ENCODE measurements around the gene PLA2G6.
"Not testable (repeated sequence)": the region's sequence is repeated elsewhere in the genome, so short reads cannot be mapped to it uniquely, and the experiment has no call there.

Gene PLA2G6

GRCh38 chr22:38081941-38082828, 99.4 kb downstream of the PLA2G6 start:
- DNase-seq = no peak

GRCh38 chr22:38081636-38081940, 100.0 kb downstream of the PLA2G6 start:
- no peak for DNase-seq

- no peak for DNase-seq
Measured at GRCh38 chr22:38080850-38081635, 100.6 kb downstream of the PLA2G6 start.

- DNase-seq = no peak
Measured at GRCh38 chr22:38080474-38080849, 101.2 kb downstream of the PLA2G6 start.

DNA sequence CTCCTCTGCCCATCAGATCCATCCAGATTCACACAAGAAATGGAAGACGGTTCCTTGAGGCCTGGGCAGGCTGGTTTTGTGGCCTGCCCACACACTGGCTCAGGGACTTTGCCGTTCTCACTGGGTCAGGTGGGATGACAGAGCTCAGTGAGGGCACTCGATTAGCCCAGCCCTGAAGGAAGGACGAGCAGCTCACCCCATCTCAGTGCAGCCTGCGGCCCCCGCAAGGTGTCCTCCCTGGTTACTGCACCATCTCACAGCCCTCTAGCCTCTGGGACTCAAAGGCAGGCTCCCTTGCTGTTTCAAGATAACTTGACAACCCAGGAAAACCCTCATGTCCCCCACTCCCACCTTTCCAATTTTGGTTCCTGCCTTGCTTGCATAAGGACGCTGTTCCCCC, 101.8 kb downstream of the PLA2G6 start:
- DNase-seq = no peak

DNA sequence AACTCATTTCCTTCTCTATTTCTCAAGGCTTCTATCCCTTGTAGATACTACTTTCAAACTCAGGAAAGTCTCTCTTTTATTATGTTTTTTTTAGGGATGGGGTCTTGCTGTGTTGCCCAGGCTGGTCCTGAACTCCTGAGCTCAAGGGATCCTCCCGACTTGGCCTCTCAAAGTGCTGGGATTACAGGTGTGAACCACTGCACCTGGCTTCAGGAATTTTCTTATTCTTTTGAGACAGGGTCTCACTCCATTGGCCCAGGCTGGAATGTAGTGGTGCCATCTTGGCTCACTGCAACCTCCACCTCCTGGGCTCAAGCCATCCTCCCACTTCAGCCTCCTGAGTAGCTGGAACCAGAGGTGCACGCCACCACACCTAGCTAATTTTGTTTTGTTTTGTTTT, 102.4 kb downstream of the PLA2G6 start:
- not testable (repeated sequence) for DNase-seq

DNA sequence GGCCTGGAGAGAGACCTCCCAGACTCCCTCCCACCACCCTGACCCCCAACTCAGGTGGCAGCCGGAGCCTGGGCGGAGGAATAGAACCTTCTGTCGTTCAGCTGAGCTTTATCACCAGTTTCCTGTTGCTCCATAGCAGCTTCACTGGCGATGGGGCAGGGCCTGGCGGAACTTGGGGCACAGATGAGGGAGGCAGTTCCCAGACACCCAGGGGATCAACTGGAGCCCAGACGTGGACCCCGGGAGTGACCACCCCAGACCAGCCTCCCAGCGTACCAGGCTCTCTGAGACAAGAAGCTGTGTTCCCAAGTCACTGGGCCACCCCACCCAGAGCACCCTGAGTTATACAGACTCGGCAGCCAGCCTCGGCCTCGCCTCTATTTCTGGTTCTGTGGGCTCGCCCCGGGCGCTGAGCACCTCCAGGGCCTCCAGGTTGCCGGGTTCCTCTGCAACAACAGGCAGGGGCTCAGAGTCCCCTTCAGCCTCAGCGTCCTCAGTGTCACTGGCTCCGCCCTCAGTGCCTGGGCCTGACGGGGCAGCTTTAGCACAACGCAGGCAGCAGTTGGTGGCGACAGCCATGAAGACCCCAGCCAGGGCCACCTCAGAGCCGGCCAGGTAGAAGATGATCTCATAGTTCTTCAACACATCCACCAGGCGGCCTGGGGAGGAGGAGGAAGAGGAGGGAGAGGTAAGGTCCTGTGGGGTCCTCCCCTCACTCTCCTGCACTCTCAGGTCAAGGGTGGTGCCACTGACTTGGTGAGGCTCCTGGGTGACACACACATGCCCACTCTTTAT, 103.4 kb downstream of the PLA2G6 start:
- DNase-seq = no peak

DNA sequence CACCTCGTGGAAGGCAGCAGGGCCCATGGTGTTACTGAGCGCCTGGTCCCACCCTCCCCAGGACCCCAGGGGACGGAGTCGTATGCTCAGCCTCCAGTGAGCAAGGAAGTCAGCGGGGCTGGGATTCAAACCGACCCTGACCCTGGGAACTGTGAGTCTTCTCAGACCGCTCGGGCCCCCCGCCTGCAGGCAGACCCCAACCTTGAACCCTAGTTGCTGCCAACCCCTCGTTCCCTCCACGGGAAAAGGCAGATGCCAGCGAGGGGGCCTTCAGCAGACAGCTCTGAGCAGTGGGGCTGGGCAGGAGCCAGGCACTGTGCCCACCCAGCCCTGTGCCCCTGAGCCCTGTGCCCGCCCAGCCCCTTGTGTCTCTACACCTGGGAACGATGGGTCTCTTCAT, 104.0 kb downstream of the PLA2G6 start:
- DNase-seq = no peak

- DNase-seq = no peak
Measured at GRCh38 chr22:38077096-38077495, 104.5 kb downstream of the PLA2G6 start.

- no peak for DNase-seq
Measured at GRCh38 chr22:38075961-38076360, 105.7 kb downstream of the PLA2G6 start.

- no peak for DNase-seq
Measured at GRCh38 chr22:38075105-38075825, 106.4 kb downstream of the PLA2G6 start.

DNA sequence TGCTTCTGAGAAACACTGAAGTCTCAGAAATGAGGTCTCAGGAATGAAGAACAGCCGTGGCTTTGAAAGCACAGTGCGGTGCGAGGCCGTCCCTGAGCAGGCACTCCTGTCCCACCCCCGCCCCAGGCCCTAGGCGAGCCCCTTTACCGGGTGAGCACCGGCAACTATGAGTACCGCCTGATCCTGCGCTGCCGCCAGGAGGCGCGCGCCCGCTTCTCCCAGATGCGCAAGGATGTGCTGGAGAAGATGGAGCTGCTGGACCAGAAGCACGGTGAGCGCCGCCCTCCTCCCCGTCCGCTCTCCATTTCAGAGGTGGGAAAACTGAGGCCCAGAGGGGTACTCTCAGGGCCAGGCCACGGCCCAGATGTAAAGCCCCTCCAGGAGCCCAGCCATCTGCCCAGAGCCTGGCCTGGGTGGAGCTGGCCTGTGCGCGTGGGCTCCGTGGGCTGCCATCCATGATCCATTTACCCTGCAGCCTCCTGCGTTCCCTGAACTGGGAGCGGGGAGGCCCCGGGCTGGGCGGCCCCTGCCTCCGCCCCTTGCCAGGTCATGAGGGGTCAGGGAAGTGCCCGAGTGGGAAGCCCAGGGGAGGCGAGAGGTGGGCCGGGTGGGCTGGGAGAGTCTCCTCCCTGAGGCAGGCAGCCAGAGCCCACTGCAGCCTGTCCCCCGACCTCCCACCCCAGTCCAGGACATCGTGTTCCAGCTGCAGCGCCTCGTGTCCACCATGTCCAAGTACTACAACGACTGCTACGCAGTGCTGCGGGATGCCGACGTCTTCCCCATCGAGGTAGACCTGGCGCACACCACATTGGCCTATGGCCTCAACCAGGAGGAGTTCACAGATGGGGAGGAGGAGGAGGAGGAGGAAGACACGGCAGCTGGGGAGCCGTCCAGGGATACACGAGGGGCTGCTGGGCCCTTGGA, 107.2 kb downstream of the PLA2G6 start:
- DNase-seq = no peak

GRCh38 chr22:38073150-38074130, 108.2 kb downstream of the PLA2G6 start:
- no peak for DNase-seq

GRCh38 chr22:38072322-38073149, 109.1 kb downstream of the PLA2G6 start:
- DNase-seq = no peak

GRCh38 chr22:38071421-38072321, 110.0 kb downstream of the PLA2G6 start:
- DNase-seq = no peak

GRCh38 chr22:38070250-38070921, 111.2 kb downstream of the PLA2G6 start:
- DNase-seq = no peak

DNA sequence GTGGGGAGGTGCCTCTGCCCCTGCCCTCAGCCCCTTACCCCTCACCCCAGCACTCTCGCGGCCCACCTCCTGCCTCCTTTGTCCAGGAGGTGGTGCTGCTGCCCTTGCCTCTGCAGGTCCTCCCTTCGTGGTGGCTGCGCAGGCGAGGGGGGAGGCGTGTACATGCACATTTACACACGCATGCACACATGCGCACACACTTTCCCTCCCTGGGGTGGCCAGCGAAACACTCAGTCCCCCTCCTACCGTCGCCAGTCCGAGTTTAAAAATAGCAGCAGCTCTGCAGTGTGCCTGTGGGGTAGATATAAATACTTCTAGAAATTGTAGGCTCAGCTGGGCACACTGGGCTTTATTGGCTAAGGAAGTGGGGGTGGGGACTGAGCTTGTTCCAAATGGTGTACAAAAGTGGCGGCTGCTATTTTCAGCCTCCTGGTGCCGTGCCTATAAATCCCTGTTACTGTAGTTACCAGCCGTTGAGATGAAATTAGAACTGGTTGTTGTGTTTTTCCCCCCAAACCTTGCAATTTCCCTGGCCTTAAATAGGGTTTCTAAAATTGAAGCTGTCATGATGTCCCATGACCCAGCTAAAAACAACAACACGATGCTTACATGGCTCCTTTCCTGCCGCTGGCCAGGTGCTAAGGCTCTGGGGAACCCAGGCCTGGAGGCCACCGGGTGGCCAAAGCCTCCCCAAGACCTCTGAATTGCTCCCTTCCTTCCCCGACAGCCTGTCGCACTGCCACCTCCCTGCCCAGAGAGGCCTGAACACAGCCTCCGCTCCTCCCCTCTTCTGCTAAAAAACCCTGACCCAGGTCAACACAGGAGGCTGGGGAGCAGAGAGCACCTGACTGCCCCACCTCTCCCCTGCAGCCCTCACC, 112.0 kb downstream of the PLA2G6 start:
- no peak for DNase-seq
